ENCODE results near the gene DGLUCY.

Gene DGLUCY

GRCh38 chr14:91270619-91271018, 156.7 kb downstream of the DGLUCY start:
- no peak overlapping the region for H3K4me2 ChIP-seq (ENCODE audit: low read length)
- H3K36me3 ChIP-seq (ENCODE audit: control insufficient read depth, low read length) = peaks cover 56% of the 10 kb centered on the region
- H3K79me2 ChIP-seq (ENCODE audit: control insufficient read depth, low read length) = no peaks in the 10 kb centered on the region
- no peaks in the 10 kb centered on the region for H3K9me3 ChIP-seq (ENCODE audit: control insufficient read depth, insufficient read depth, low read length)
- H3F3A ChIP-seq (ENCODE audit: control insufficient read depth, insufficient read depth) = peaks cover 13% of the 10 kb centered on the region
- H3K4me3 ChIP-seq (ENCODE audit: low read length) = no peak overlapping the region
- H4K20me1 ChIP-seq (ENCODE audit: control insufficient read depth, insufficient read depth, low read depth, low read length) = no peaks in the 10 kb centered on the region
- H3K27me3 ChIP-seq (ENCODE audit: control insufficient read depth, low read length) = no peaks in the 10 kb centered on the region
- H3K27ac ChIP-seq (ENCODE audit: low read depth, low read length) = no peak overlapping the region
- H3K4me1 ChIP-seq (ENCODE audit: control insufficient read depth, low read length) = no peaks in the 10 kb centered on the region
- TF ChIP-seq, protein P1, sequence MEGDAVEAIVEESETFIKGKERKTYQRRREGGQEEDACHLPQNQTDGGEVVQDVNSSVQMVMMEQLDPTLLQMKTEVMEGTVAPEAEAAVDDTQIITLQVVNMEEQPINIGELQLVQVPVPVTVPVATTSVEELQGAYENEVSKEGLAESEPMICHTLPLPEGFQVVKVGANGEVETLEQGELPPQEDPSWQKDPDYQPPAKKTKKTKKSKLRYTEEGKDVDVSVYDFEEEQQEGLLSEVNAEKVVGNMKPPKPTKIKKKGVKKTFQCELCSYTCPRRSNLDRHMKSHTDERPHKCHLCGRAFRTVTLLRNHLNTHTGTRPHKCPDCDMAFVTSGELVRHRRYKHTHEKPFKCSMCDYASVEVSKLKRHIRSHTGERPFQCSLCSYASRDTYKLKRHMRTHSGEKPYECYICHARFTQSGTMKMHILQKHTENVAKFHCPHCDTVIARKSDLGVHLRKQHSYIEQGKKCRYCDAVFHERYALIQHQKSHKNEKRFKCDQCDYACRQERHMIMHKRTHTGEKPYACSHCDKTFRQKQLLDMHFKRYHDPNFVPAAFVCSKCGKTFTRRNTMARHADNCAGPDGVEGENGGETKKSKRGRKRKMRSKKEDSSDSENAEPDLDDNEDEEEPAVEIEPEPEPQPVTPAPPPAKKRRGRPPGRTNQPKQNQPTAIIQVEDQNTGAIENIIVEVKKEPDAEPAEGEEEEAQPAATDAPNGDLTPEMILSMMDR (IDR thresholded peaks at IDR 0.05; ENCODE audit: low read depth, low read length, poor library complexity, severe bottlenecking) = no peak
- TF ChIP-seq EZH2phosphoT487 (IDR thresholded peaks at IDR 0.05; ENCODE audit: borderline replicate concordance, low read length) = no peak
- no peaks in the 10 kb centered on the region for H3K9me2 ChIP-seq (replicated peaks; ENCODE audit: control insufficient read depth, low read length)

DNA sequence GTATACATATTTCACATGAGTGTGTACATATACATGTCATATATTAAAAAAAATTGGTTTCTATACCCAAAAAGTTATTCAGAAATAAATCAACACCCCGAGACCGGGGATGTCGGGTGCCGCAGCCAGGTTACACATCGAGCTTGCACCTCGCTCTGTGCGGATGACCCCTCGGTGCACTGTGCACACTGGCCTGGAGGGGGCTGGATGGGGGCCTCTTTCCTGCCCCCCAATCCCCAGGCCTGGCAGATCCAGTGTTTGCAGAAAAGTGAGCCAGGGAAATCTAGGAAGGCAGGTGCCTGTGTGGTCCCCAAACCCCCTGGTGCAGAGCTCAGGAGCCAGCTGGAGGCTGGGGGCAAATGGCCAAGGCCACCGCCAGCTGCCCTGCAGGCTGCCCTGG, 157.8 kb downstream of the DGLUCY start:
- no peaks in the 10 kb centered on the region for H4K20me1 ChIP-seq (ENCODE audit: control insufficient read depth, insufficient read depth, low read depth, low read length)
- H3K9me2 ChIP-seq (replicated peaks; ENCODE audit: control insufficient read depth, low read length) = no peaks in the 10 kb centered on the region
- H3K36me3 ChIP-seq (ENCODE audit: control insufficient read depth, low read length) = peaks cover 63% of the 10 kb centered on the region
- H3K4me3 ChIP-seq (ENCODE audit: low read length) = no peak overlapping the region
- no peak for TF ChIP-seq EZH2phosphoT487 (IDR thresholded peaks at IDR 0.05; ENCODE audit: borderline replicate concordance, low read length)
- TF ChIP-seq, protein P1 (IDR thresholded peaks at IDR 0.05; ENCODE audit: low read depth, low read length, poor library complexity, severe bottlenecking) = no peak
- H3F3A ChIP-seq (ENCODE audit: control insufficient read depth, insufficient read depth) = peaks cover 5% of the 10 kb centered on the region
- no peaks in the 10 kb centered on the region for H3K4me1 ChIP-seq (ENCODE audit: control insufficient read depth, low read length)
- H3K4me2 ChIP-seq (ENCODE audit: low read length) = no peak overlapping the region
- no peaks in the 10 kb centered on the region for H3K79me2 ChIP-seq (ENCODE audit: control insufficient read depth, low read length)
- H3K9me3 ChIP-seq (ENCODE audit: control insufficient read depth, insufficient read depth, low read length) = no peaks in the 10 kb centered on the region
- no peak overlapping the region for H3K27ac ChIP-seq (ENCODE audit: low read depth, low read length)
- H3K27me3 ChIP-seq (ENCODE audit: control insufficient read depth, low read length) = no peaks in the 10 kb centered on the region

- Histone ChIP-seq H3K9me3 (ENCODE audit: control insufficient read depth, insufficient read depth, low read length) (no peaks in the 10 kb centered on the region), H3K9me2 (replicated peaks; ENCODE audit: control insufficient read depth, low read length) (no peaks in the 10 kb centered on the region), H3F3A (ENCODE audit: control insufficient read depth, insufficient read depth) (no peaks in the 10 kb centered on the region), H3K4me2 (ENCODE audit: low read length) (no peak overlapping the region), H3K27ac (ENCODE audit: low read depth, low read length) (no peak overlapping the region), H3K27me3 (ENCODE audit: control insufficient read depth, low read length) (no peaks in the 10 kb centered on the region), H4K20me1 (ENCODE audit: control insufficient read depth, insufficient read depth, low read depth, low read length) (no peaks in the 10 kb centered on the region), H3K36me3 (ENCODE audit: control insufficient read depth, low read length) (peaks cover 73% of the 10 kb centered on the region), H3K79me2 (ENCODE audit: control insufficient read depth, low read length) (no peaks in the 10 kb centered on the region), H3K4me3 (ENCODE audit: low read length) (no peak overlapping the region), H3K4me1 (ENCODE audit: control insufficient read depth, low read length) (peaks cover 3% of the 10 kb centered on the region)
- no peak for TF ChIP-seq EZH2phosphoT487 (IDR thresholded peaks at IDR 0.05; ENCODE audit: borderline replicate concordance, low read length)
- TF ChIP-seq, protein P1 (IDR thresholded peaks at IDR 0.05; ENCODE audit: low read depth, low read length, poor library complexity, severe bottlenecking) = no peak
These were observed 158.7 kb downstream of the DGLUCY start for GRCh38 chr14:91272341-91273272.
